Spleen (tissue), 11 donors: Measurements from ENCODE around the gene RHOB. TPM values are rescaled to one million over a fixed set of nuclear protein-coding genes. Genes with fewer than 3 reads are reported as not detected.

Experiments used
- DNase-seq: peaks from one replicate; pipeline ENCODE4 v3.0.0-alpha.2; 2020
- H3K27ac ChIP-seq, 8 donors: fragments of 200-600 bp; sonication (generic) in 7 of 8; 1 replicate in 4 of 8; 2 replicates in 4 of 8; pipeline versions ENCODE4 v1.5.0 to v1.8.0; 2016 to 2021; ENCODE audit warnings: inconsistent platforms in 4 of 8, mild to moderate bottlenecking in 4 of 8, moderate library complexity in 1 of 8
- H3K27me3 ChIP-seq, 7 donors: fragments of 200-600 bp; sonication (generic) in 6 of 7; replicated peaks in 1 of 7; 1 replicate in 4 of 7; 2 replicates in 3 of 7; pipeline versions ENCODE4 v1.5.0 to v1.8.0; 2016 to 2021; ENCODE audit warnings: inconsistent platforms in 3 of 7, mild to moderate bottlenecking in 1 of 7
- H3K36me3 ChIP-seq, 6 donors: fragments of 200-600 bp; sonication (generic) in 5 of 6; 1 replicate in 4 of 6; 2 replicates in 2 of 6; pipeline versions ENCODE4 v1.5.0 to v1.8.0; 2016 to 2021; ENCODE audit warnings: inconsistent platforms in 2 of 6
- H3K4me1 ChIP-seq, 6 donors: fragments of 200-600 bp; sonication (generic) in 5 of 6; 1 replicate in 3 of 6; 2 replicates in 3 of 6; pipeline versions ENCODE4 v1.5.0 to v1.8.0; 2016 to 2021; ENCODE audit warnings: inconsistent platforms in 3 of 6
- H3K4me3 ChIP-seq, 8 donors: fragments of 200-600 bp; sonication (generic) in 7 of 8; 1 replicate in 4 of 8; 2 replicates in 4 of 8; pipeline versions ENCODE4 v1.5.0 to v1.8.0; 2016 to 2021; ENCODE audit warnings: inconsistent platforms in 4 of 8, mild to moderate bottlenecking in 4 of 8, moderate library complexity in 2 of 8
- H3K9me3 ChIP-seq, 8 donors: fragments of 200-600 bp; sonication (generic) in 7 of 8; 1 replicate in 4 of 8; 2 replicates in 4 of 8; pipeline versions ENCODE4 v1.5.0 to v1.8.0; 2016 to 2021; ENCODE audit warnings: inconsistent platforms in 4 of 8
- POLR2A ChIP-seq, 3 donors: fragments of 450-650 bp; IDR thresholded peaks; one replicate each; pipeline ENCODE4 v1.5.1; 2017; ENCODE audit warnings: antibody characterized with exemption in 3 of 3, mild to moderate bottlenecking in 1 of 3
- POLR2AphosphoS5 ChIP-seq, 3 donors: sonication (generic); formaldehyde crosslinking; IDR thresholded peaks; one replicate each; pipeline ENCODE4 v1.5.1; 2017; ENCODE audit warnings: antibody characterized with exemption in 3 of 3
- WGBS, 5 donors: extraction: QIAGEN DNeasy Blood & Tissue Kit in 3 of 5; methylation state at CpG; one replicate each; pipeline versions ENCODE4 v1.1.5 to v1.1.7; 2013 to 2018; 5-methylcytosine and 5-hydroxymethylcytosine counted together
- intact Hi-C: fragments of 100-400 bp; cut with DNase I; formaldehyde crosslinking; loops from one replicate; pipeline ENCODE4 v1.15.0; 2023; ENCODE audit warnings: low total_unique reads
- polyA plus RNA-seq, 3 donors: library from polyadenylated mRNA; stranded (reverse); fragments of 200-250 nt; gene quantifications; one replicate each; pipeline ENCODE4 v1.2.1, GENCODE V29; 2013
- total RNA-seq, 7 donors: library from RNA; depleted of rRNA in 3 of 7; stranded (reverse); fragments of >200 nt in 3 of 7; fragmentation: NEBNext Ultra II Directional in 4 of 7; extraction: Animal tissue kit (Norgen Biotek cat#: 25700) in 4 of 7; gene quantifications; one replicate each; pipeline versions ENCODE4 v1.1.0 to v1.2.1, GENCODE V29; 2016 to 2021
- TF ChIP-seq, protein P1 (sequence below), 11 experiments: fragments of 200-600 bp in 7 of 11; fragments of 450-650 bp in 4 of 11; sonication (generic) in 4 of 11; IDR thresholded peaks in 8 of 11; conservative IDR thresholded peaks in 3 of 11; 1 replicate in 7 of 11; 2 replicates in 4 of 11; pipeline versions ENCODE4 v1.4.0 to v1.8.0; 2016 to 2021; ENCODE audit warnings: antibody characterized with exemption in 11 of 11, inconsistent platforms in 4 of 11, mild to moderate bottlenecking in 1 of 11
- donor health status: healthy with polysubstance abuse.
- donor health status: DM: no; HTN: no; CAD: no; lungs with moderate emphysema.
- donor health status: DM: no; HTN: no; CAD: no.
- donor health status: Bipolar disorder and iron deficiency.
- donor health status: healthy.
- donor health status: DM: no; HTN: no; CAD: no.
- donor health status: DM: yes; HTN: yes; CAD: no.

RHOB gene
- total and polyA plus RNA-seq, 10 donors, result 32.6 to 309 (median 158) TPM

DNA sequence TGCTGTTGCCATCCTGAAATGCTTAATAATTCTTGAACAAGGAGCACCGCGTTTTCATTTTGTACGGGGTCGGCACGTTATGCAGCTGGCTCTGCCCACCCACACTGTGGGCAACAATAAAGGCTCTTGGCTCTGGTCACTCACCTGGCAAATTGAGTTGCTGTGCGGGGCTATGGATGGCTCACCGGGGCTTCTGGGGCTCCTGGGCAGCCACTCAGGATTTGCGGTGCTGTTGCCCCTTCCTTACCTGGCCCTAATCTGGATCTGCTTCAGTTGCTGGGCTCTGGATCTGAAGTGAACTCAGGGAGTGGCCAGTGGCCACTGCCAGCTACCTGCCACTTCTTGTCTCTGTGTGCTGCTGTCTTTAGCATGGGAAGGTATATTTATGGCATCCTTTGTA lies 22.7 kb downstream of the RHOB start:
- Histone ChIP-seq H3K27me3 (no peaks in the 10 kb centered on the region), H3K9me3 (no peaks in the 10 kb centered on the region), H3K4me3 (no peak overlapping the region), H3K27ac (no peak overlapping the region), H3K4me1 (no peaks in the 10 kb centered on the region), H3K36me3 (no peaks in the 10 kb centered on the region)
- intact Hi-C loops, result no loop called here
- DNase-seq, result peak; percentile 20
- WGBS, 5 donors, result 95 to 97% (median 95%) methylated on average over 8 of the region's 8 CpGs
- TF ChIP-seq POLR2A (IDR thresholded peaks at IDR 0.05) (no peak), POLR2AphosphoS5 (IDR thresholded peaks at IDR 0.05) (no peak)
- TF ChIP-seq, protein P1, sequence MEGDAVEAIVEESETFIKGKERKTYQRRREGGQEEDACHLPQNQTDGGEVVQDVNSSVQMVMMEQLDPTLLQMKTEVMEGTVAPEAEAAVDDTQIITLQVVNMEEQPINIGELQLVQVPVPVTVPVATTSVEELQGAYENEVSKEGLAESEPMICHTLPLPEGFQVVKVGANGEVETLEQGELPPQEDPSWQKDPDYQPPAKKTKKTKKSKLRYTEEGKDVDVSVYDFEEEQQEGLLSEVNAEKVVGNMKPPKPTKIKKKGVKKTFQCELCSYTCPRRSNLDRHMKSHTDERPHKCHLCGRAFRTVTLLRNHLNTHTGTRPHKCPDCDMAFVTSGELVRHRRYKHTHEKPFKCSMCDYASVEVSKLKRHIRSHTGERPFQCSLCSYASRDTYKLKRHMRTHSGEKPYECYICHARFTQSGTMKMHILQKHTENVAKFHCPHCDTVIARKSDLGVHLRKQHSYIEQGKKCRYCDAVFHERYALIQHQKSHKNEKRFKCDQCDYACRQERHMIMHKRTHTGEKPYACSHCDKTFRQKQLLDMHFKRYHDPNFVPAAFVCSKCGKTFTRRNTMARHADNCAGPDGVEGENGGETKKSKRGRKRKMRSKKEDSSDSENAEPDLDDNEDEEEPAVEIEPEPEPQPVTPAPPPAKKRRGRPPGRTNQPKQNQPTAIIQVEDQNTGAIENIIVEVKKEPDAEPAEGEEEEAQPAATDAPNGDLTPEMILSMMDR (IDR thresholded peaks at IDR 0.05 in 8 of 11, conservative IDR thresholded peaks at IDR 0.05 in 3 of 11), result no peak

DNA sequence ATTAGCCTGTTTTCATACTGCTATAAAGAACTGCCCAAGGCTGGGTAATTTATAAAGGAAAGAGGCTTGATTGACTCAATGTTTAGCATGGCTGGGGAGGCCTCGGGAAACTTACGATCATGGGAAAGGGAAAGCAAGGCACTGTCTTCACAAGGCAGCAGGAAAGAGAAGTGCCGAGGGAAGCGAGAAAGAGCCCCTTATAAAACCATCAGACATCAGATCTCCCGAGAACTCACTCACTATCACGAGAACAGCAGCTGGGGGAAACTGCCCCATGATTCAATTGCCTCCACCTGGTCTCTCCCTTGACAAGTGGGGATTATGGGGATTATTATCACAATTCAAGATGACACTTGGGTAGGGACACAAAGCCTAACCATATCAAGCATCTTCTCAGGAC lies 23.3 kb downstream of the RHOB start:
- DNase-seq, result no peak
- 88 to 96% (median 92%) methylated on average over 6 of the region's 6 CpGs for WGBS, 5 donors
- TF ChIP-seq POLR2AphosphoS5 (IDR thresholded peaks at IDR 0.05) (no peak), POLR2A (IDR thresholded peaks at IDR 0.05) (no peak)
- TF ChIP-seq, protein P1 (IDR thresholded peaks at IDR 0.05 in 8 of 11, conservative IDR thresholded peaks at IDR 0.05 in 3 of 11), result no peak
- Histone ChIP-seq H3K9me3 (no peaks in the 10 kb centered on the region), H3K27ac (no peak overlapping the region), H3K36me3 (no peaks in the 10 kb centered on the region), H3K4me3 (no peak overlapping the region), H3K27me3 (no peaks in the 10 kb centered on the region), H3K4me1 (no peaks in the 10 kb centered on the region)
- intact Hi-C loops, result loop anchor here (10.0 kb wide), 1 partner anchor 65 kb away; no protein-coding TSS in a partner anchor

DNA sequence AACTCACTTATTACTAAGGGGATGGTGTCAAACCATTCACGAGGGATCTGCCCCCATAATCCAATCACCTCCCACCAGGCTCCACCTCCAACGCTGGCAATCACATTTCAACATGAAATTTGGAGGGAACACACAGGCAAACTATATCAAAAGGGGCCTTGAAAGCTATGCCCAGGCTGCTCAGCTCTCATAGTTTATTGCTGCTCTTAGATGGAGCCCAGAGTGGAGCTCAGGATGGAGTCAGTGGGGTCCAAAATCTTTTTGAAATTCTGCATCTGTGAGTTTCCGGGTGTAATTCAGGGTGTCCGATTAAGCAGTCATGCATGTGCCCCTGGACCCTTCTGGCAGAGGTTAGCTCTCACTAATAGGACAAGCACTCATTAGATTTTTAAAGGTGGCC lies 24.3 kb downstream of the RHOB start:
- H3K27ac ChIP-seq, result no peak overlapping the region
- no peaks in the 10 kb centered on the region for H3K4me1 ChIP-seq
- intact Hi-C loops, result loop anchor here (10.0 kb wide), 1 partner anchor 64 kb away; no protein-coding TSS in a partner anchor
- H3K4me3 ChIP-seq, result no peak overlapping the region
- no peaks in the 10 kb centered on the region for H3K9me3 ChIP-seq
- TF ChIP-seq POLR2A (IDR thresholded peaks at IDR 0.05) (no peak), POLR2AphosphoS5 (IDR thresholded peaks at IDR 0.05) (no peak)
- TF ChIP-seq, protein P1 (IDR thresholded peaks at IDR 0.05 in 8 of 11, conservative IDR thresholded peaks at IDR 0.05 in 3 of 11), result no peak
- WGBS, 5 donors, result 83 to 93% (median 88%) methylated on average over 4 of the region's 4 CpGs
- H3K36me3 ChIP-seq, result no peaks in the 10 kb centered on the region
- no peaks in the 10 kb centered on the region for H3K27me3 ChIP-seq
- DNase-seq, result no peak

DNA sequence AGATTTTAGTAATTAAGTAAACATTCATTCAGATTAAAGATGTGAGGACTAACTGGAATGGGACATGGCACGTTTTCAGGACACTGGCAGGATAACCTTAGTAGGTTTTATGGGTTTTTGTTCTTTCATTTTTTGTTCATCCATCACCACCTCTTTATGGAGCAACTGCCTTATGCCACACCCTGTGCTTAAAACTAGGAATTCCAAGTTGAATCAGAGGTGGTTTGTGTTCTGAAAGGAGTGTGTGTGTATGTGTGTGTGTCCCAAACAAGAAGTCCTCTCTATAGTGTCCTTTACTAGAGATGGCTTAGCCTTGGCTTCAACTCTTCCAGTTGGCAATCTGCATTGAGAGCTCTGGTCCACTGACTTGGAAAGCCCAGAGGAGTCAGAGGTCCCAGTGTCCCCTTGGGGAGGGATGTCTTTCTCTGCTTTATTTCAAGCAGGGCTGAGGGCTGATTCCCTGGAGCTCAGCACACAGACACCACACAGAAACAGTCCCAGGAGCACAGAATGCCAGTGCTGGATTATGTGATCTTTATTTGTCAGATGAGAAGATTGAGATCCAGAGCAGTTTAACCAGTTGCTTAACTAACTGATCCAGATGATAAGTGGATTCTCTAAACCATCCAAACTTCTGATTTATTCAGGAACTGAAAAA lies 25.2 kb downstream of the RHOB start:
- Histone ChIP-seq H3K27ac (no peak overlapping the region), H3K9me3 (no peaks in the 10 kb centered on the region), H3K4me1 (no peaks in the 10 kb centered on the region), H3K36me3 (no peaks in the 10 kb centered on the region), H3K27me3 (no peaks in the 10 kb centered on the region), H3K4me3 (no peak overlapping the region)
- intact Hi-C loops, result loop anchor here (10.0 kb wide), 1 partner anchor 63 kb away; no protein-coding TSS in a partner anchor
- WGBS, 5 donors, result 45 to 80% (median 74%) methylated on average over 1 of the region's 1 CpG
- peak; percentile 13 for DNase-seq
- TF ChIP-seq, protein P1 (IDR thresholded peaks at IDR 0.05 in 8 of 11, conservative IDR thresholded peaks at IDR 0.05 in 3 of 11), result no peak
